GM20431 (cell line): ENCODE results near the gene DPY19L1.
"Not testable (repeated sequence)": the region's sequence is repeated elsewhere in the genome, so short reads cannot be mapped to it uniquely, and the experiment has no call there.

Experiments used
- in situ Hi-C: fragments of 300-500 bp; cut with MseI, MboI; formaldehyde crosslinking; loops from one replicate; pipeline ENCODE4 v1.15.0; 2020; ENCODE audit warnings: low sequenced_read_pairs; ENCODE audit not compliant: unreplicated experiment

Gene DPY19L1

DNA sequence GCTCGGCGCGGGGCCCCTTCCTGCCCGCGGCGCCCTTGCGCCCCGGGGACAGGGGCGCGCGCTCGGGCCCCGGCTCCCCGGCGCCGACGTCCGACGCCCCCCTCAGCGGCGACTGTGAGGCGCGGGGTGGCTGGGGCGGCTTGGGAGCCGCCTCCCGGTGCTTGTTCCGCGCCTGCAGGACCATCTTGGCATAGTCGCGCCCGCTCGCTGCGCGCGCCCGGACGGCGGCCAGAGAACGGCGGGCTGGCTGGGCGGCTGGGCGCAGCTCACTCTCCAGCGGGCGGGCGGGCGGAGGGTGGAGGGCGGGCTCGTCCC is at the start of gene DPY19L1:
Gene DPY19L1, minus strand, starts transcription at position 275 of the 315 bp plus-strand sequence. Its CDS starts 91 bp downstream, at position 184.
- in situ Hi-C loops, result no loop called here

DNA sequence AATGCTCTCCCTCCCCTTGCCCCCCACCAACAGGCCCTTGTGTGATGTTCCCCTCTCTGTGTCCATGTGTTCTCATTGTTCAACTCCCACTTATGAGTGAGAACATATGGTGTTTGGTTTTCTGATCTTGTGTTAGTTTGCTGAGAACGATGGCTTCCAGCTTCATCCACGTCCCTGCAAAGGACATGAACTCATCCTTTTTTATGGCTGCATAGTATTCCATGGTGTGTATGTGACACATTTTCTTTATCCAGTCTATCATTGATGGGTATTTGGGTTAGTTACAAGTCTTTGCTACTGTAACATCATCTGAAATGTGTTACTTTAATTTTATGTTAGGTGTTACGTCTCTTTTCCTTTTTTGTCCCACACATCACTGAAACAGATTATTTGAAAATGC is 42.2 kb upstream of the DPY19L1 start:
- in situ Hi-C loops, result not testable (repeated sequence)

DNA sequence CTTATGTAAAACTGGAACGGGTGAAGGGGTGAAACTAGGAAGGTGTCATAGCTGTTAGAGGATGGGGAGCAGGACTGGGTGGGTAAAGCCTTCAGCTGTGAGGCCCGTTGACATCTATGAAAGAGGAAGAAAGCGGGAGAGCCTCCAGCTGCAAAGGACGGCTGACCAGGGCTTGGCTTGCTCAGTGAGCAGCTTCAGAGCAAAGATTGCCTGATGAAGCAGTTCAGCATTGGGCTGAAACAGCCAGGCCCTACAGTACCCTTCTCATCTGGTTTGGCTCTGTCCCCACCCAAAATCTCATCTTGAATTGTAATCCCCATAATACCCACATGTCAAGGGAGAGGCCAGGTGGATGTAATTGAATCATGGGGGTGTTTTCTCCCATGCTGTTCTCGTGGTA is 36.7 kb upstream of the DPY19L1 start:
- in situ Hi-C loops, result not testable (repeated sequence)

DNA sequence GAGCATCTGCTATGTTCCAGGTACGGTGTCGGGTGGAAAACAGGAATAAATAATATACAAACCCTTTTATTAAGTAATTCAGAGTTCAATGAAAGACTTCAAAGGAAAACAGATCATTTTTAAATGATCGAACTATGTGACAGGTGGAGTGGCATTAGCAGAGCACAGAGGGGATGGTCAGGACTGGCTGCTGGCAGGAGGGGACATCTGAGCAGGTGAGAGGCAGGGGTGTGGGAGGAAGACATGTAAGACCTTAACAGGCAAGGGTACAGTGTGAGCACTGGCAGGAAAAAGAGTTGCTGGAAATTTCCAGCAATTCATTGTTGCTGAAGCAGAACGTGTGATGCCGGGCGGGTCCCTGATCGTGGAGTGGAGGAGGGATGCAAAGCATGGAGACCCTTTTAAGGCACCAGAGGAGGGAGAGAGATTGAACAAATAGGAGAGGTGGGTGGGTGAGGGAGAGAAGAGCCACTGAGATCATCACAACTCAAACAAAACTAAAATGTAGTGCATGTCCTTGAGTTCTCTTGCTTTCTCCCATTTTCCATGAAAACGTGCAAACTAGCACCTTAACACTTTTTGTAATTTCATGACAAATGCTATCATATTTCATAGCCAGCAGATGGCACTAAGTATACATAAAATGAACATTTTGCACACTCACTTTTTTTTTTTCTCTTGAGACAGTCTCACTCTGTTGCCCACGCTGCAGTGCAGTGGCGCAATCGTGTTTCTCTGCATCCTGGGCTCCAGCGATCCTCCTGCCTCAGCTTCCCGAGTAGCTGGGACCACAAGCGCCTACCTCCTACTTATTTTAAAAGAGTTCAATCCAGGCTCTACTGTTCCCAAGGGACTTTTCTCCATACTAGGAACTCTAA is 35.9 kb upstream of the DPY19L1 start:
- in situ Hi-C loops, result not testable (repeated sequence)

DNA sequence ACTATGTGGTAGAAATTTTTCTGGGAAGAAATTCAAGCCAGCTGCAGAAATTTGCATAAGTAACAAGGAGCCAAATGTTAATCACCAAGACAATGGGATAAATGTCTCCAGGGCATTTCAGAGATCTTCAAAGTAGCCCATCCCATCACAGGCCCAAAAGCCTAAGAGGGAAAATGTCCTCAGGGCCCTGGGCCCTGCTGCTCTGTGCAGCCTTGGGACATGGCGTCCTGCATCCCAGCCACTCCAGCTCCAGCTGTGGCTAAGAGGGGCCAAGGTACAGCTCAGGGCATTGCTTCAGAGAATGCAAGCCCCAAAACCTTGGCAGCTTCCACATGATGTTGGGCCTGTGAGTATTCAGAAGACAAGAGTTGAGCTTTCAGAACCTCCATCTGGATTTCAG is 31.8 kb upstream of the DPY19L1 start:
- in situ Hi-C loops, result not testable (repeated sequence)

DNA sequence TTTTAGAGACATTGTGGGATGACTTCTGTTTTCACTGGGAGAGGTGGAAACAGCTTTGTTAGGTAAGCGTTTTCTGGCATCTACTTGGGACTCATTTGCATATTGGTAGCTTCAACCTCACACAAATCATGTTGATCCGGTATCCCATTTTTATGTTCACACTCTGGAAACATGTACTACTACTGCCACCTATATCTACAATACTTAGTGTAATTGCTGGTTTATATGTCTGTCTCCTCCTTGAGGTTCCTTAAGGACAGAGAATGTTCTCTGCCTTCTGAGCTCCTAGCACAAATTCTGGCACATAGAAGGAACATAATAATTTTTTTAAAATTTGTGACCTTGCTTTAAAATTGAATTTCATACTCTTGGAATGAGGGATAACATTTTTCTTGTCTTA is 28.1 kb upstream of the DPY19L1 start:
- in situ Hi-C loops, result not testable (repeated sequence)

DNA sequence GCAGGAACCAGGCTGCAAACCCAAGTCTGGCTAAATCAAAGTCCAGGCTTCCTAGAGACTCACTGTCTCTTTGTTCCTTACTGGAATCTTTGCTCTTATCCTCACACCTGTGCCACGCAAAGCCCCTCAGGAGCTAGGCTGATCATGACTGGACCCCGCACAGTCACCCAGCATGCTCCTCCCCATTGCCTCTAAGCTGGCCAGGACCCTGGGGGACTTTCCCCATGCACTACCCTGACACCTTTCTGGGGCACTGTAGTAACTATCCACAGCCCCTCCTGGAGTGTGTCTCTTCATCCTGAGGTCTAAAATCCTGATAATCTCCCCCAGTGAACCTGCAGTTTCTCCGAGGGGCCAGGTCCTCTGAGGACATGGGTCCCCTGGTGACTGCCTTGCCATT is 21.3 kb upstream of the DPY19L1 start:
- in situ Hi-C loops, result not testable (repeated sequence)

DNA sequence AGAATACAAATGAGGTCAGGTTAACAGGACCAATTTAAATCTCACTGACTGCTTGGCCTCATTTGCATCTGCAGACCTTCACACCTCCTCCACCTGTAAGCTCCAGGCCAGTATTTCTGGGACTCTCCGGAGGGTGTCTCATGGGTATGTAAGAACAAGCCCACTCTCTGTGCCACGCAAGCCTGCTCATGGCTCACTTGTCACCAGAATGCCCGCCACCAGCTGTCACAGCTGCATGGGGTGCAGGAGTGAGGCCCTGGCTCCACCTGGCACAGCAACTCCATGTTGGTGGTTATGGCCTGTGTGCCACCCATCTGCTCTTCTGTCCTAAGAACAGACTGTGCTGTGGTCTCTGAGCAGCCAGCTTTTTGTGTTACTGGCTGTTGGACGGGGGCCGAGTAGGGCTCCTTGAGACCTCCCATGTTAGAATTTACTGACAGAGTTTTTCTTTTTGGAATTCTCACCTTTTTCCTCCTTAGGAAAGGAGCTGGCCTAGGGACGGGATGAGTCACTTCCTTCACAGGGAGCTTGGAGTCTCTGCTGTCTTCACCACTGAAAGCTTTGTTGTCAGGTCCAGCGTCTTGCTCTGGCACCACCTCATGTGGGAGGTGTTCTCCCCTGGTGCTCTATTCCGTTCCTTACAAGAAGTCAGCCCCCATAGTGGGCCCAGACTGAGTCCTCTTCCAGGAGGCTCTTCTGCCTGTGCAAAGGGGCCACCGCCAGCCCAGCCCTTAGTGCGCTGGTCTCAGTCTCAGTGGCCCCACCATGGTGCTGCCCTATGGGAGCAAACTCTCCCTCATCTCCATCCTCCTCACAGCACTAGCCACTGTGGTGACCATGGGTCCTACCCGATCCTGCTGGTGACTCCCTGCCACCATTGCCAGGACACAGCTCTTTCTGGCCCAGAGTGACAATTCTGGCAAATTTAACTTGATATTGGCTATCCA is 20.5 kb upstream of the DPY19L1 start:
- in situ Hi-C loops, result not testable (repeated sequence)

DNA sequence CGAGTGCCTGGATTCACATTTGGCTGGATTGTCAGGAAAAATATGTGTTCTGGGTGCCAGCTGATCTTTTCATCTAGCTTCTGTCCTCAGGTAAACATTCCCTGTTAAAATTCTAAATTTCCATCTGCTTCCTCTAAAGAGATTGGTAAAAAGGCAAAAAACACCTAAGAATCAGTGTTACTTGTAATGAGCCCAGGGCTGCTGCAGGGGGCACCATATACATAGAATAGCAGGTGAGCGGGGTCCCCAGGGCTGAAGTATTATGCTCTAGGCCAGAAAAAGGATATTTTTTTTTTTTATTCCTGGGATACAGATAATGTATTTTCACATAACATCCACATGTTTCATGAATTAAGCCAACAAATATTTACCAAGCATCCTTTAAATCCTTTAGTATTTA is 18.4 kb upstream of the DPY19L1 start:
- in situ Hi-C loops, result not testable (repeated sequence)

DNA sequence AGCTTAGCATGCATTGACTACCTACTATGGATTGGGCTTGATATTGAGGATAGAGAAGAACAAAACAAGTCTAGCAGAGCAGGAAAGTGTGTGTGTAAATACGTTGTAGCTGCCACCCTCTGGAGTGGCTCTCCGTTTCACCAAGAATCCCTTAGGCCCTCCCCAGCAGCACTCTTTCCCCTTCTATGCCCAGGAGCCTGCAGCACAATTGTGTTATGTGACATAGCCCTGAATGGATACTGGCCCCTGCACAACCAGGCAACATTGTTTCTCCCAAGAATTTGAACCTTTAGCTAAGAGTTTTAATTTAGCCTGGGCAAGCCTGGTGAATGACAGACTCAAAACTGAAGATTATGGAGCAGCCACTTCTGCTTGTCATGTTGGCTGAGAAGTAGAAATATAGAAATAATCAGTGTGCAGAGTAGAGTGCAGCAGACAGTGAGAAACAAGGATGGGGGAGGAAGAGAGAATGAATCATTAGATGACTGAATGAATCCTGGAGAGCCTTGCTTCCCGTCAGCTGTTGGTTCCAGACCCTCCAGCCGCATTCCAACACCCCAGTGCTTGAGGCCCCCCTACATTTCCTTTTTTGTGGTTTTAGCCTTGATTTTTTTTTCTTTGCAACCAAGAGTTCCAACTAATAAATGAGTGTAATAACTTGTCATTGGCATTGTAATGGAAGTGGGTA is 16.3 kb upstream of the DPY19L1 start:
- in situ Hi-C loops, result not testable (repeated sequence)

DNA sequence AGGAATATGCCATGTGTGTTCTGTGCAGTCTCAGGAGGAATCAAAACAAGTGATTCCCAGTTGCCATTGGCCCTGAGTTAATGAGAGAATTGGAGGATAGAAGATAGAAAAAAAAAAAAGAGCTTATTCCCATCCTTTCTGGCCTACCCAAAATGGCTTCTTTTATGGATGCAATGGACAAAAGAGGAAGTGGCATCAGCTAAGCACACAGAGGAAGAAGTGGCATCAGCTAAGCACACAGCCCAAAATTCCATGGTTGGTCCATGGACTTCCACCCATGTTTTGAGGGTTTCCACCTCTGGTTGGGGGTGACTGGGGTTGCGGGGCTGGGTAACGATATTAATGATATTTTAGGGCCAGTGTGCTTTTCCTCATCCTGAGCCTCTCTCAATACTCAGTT is 11.1 kb upstream of the DPY19L1 start:
- in situ Hi-C loops, result not testable (repeated sequence)

DNA sequence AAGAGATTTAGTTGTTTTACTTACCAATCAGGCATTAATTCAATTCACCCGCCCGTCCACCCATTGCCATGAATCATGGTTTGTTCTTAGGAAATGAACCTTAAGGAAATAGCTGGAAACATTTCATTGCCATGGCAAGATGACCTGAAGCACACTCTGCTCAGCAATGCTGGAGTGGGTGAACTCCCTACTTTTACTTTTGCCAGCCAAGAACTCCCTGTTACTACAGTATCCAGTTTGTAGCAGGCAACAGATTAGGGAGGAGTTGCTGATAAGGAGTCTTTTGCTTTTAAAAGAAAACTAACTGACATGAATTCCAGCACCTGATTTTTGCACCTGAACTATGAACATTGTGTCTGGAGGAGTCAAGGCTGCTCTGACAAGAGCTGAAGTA is 10.6 kb upstream of the DPY19L1 start:
- in situ Hi-C loops, result not testable (repeated sequence)

DNA sequence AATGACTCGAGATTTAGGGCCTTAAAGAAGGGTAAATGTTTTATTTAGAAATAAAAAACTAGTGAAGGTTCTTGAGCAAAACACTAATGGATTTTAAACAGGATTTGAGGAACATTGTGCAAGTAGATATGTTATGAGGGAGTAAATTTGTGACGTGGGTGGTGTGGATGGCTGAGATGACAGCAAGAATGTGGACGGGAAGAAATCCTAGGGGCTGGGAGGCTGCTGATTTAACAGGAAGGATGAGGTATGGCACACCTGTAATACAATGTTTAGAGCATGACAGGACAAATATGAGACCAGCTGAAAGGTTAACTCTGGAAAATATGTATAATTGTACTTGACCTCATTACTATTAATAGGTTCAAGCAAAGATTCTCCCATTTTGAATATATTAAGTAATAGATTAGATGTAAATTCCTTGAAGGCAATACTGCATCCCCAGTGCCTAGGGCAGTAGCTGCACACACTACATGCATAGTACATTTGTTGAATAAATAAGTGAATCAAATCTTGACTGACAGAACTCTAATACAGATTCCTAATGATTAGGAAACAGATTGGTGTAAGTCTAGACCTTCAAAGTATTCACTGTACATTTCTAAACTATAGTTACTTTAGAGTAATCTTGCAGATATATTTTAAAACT is 10.1 kb upstream of the DPY19L1 start:
- in situ Hi-C loops, result not testable (repeated sequence)

DNA sequence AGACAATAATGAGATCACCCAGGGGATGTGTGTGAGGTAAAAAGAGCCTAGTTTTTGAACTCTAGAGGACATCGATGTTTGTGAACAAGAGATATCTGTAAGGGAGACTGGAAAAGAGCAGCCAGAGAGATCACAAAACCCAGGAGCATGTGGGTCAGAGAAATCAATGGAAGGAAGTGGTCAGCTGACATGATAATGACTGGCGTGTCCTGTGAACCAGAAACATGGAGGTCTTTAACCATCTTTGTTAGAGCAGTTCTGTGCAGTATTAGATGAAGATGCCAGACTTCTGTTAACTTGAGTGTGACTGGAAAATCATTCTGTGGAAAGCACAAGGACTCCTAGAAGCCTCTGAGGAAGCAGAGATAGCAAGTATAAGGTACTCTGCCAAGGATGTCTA is 6.0 kb upstream of the DPY19L1 start:
- in situ Hi-C loops, result not testable (repeated sequence)

DNA sequence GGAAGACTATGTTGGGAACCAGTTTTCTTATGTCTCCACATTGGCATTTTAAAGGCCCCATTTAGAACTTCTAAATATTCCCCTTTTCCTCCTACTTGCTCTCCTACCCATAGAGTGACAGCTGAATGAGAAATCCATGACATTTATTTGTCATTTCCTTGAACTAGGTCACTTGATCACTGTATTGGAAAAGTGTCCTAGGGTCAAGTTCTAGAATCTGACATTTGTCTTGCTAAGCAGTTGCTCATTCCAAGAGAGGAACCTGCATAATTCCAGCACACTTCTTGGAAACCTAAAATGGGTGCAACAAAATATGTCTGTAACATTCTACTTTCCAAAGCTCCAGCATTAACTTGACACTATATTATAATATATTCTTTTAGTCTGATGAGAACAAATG is 3.6 kb upstream of the DPY19L1 start:
- in situ Hi-C loops, result no loop called here

DNA sequence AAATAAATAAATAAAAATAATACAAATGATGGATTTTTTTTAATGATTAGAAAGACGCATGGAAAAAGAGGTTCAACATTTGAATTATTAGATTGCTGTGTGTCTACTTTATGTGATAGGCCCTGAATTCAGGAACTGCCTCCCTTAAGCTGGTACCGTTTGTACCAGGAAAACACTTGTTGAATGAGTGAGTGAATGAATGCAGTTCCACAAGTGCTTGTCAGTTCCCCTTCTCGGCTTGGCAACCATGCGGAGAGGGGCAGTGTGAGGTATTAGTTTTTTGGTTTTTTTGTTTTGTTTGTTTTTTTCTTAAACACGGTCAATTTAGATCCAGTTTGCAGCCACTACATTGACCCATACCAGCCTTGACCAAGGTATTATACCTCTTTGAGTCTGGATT is 2.1 kb upstream of the DPY19L1 start:
- in situ Hi-C loops, result no loop called here

DNA sequence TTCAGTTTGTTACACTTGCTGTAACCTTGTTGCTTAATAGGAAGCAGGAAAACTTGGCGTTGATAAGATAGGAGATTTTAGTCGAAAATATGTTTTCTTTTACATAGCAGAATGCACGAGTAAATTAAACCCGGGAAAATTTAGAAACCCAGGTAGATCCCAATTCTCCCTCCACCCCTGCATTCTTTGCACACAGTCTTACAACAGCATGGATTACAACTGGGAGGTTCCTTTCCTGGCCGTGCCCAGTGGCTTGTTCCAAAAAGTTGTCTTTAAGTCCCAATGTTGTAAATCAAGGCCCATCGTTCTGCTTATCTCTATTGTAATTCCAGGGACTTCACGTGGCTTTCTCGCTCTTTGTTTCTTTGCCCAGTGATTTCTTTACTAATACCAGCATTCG is 1.1 kb upstream of the DPY19L1 start:
- in situ Hi-C loops, result no loop called here

DNA sequence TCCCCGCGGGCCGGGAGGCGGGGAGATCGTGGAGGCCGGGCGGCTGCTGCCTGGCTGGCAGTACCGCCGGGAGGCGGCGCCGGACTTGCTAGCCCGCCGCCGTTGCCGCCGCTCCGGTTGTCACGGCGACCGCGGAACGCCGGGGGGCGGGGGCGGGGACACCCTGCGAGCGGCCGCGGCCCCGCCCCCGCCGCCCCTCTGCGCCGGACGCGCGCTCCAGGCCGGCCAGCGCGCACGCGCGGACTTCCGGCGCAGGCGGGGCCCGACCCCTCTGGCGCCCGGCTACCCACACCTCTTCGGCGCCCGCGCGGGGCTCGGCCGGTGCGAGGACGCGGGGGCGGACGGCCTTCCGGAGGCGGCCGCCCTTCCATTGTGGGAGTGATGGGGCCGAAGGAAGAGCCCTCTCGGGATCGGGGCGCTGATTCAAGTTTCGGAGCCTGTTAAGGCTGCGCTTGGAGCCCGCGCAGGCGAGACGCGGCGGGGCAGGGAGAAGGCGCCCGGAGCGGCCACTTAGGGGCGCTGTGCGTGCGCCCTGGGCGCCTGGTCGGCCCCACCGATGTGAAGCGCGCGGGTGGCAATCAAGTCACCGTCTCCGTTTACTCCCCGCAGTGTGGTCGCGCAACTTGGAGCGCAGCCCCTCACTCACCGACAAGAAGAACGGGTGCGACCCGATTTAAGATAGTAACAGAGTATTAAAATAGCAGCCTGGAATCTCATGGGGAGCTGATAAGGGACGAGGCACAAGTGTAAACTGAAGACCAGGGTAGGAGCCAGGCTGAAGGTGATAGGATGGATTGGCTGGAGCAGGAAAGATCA is 449 bp upstream of the DPY19L1 start:
- in situ Hi-C loops, result no loop called here
